H4 (cell line): ENCODE data around the gene PRCD. TPM values are rescaled to one million over a fixed set of nuclear protein-coding genes. Genes with fewer than 3 reads are reported as not detected.

Experiments
- DNase-seq: peaks from one replicate; pipeline ENCODE4 v3.0.0-alpha.2; 2015; ENCODE audit warnings: low spot score
- total RNA-seq: library from RNA; depleted of rRNA; stranded (reverse); fragments of >200 nt; shearing (Covaris generic); gene quantifications from 2 replicates; pipeline ENCODE4 v1.2.3, GENCODE V29; 2014

PRCD gene
- total RNA-seq, 1 experiment from 2014 or later = not detected

DNA sequence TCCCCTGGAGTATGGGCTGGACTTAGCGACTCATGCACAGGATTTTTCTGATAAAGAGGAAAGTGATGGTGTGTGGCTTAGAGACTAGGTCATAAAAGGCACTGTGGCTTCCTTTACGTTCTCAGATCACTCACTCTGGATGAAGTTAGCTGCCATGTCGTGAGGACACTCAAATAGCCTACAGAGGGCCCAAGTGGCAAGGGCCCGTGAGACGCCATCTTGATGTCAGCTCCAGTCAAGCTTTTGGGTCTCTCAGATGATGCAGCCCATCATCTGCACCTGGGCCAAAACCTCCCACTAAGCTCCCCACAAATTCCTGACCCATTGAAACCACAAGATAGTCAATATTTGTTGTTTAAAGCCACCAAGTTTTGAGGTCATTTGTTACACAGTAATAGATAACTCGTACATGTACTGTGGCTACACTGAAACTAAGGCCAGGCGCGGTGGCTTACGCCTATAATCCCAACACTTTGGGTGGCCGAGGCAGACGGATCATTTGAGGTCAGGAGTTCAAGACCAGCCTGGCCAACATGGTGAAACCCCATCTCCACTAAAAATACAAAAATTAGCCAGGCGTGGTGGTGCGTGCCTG, 31.1 kb downstream of the PRCD start:
- DNase-seq = no peak

DNA sequence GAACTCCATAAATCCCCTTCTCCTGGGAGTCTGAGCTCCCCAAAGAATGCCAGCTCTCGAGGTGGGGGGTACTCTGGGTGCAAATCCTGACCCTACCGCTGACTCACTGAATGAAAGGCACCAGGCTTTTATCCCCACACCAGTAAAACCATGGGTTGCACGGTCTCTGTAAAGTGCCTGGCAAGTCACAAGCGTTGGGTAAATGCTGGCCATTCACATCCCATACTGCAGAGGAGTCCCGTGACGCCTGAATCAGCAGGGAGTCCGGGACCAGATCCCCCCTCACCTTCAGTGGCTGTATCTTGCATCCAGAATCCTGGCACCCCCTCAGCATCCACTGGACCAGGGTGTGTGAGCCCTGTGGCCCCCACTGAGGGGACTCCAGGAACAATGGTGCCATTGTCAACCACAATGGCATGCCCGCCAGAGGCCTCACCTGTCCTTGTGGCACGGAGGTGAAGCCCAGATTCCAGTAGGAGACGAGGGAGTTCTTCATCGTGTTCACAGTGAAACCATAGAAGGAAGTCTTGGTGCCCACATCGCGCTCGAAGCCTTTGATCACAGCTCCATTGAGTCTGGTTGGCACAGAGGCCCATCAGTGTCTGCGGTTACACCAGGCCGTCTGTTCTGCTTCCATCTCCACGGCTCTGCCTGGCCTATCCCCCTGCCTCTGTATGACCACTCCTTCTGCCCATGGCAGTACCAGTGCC, 32.5 kb downstream of the PRCD start:
- DNase-seq = no peak

DNA sequence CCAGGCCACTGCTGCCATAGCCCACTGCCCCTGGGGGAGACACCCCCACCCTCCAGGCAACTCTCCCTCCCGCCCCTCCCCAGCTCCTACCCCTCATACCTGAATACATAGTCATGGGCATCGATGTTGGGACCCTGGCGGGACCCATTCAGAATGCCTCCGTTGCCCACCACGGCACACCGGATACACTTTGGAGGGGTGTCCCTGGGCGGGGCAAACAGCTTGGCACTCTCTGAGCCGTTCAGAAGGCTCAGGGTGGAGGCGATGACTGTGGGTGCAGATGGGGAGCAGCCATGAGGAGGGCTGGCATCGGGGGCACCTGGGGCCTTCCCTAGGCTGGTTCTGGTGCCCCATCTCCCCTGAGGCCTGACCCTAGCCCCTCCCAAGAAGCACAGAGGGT, 33.3 kb downstream of the PRCD start:
- DNase-seq = no peak

DNA sequence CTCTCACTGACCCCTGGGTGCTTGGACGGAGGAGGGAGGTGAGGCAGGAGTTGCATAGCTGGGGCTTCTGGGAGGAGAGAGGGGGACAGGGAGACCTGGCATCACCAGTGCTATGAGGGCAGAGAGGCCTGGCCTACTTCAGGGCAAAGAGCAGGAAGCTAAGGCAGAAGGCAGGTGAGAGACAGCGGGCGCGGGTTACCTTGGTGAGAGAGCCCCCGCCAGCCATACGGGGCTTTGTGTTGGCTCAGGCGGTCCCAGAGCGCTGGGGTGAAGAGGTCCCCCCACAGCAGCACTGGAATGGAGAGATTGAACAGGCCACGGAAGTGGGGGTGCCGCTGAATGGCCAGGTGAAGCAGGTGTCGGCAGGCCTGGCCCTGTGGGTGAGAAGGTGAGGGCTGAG, 34.3 kb downstream of the PRCD start:
- no peak for DNase-seq

DNA sequence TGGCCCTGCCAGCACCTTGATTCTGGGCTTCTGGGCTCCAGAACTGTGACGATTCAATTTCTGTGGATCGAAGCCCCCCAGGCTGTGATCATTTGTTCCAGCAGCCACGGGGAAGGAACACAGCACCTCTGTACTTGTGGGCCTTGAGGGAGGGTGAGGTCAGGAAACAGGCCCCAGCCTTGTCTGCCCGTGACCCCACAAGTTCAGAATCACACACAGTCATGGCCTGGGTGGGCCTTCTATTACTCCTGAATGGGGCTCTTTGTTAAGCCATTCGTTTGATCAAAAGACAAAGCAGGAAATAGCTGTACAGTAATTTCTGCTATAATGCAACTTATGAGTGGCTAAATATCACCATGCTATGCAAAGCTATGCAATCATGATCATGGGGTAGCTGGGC, 35.7 kb downstream of the PRCD start:
- DNase-seq = no peak

DNA sequence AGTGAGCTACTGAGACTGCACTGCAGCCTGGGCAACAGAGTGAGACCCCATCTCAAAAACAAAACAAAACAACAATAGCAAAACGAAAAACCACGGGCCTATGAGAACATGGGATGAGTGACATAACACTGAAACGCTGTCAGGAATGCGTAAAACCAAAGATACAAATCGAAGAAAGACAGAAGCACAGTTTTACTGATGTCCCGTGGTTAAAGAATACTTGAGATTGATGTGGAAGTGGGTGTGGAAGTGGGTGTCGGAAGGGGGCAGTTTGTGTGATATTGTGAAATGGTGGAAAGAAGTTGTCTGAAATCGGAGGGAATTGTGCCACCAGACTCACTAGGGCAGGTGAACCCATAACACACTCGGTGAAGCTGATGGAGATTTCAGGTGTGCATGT, 36.3 kb downstream of the PRCD start:
- no peak for DNase-seq

DNA sequence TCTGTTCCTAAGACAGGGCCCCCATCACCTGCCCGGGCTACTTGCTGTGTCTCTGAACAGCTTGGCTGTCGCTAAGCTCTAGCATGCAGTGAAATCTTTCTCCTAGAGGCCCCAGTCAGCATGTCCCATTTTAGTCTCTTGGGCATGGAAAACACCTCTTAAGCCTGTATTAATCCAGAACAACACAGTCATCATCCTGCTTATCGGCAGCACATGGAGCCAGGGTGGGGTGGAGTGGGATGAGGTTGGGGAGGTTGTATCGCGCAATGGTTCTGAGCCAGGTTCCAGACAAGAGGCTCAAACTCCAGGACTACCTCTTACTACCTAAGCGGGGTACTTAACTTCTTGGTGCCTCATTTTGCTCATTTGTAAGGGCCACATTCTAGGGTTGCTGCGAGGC, 38.0 kb downstream of the PRCD start:
- DNase-seq = no peak

DNA sequence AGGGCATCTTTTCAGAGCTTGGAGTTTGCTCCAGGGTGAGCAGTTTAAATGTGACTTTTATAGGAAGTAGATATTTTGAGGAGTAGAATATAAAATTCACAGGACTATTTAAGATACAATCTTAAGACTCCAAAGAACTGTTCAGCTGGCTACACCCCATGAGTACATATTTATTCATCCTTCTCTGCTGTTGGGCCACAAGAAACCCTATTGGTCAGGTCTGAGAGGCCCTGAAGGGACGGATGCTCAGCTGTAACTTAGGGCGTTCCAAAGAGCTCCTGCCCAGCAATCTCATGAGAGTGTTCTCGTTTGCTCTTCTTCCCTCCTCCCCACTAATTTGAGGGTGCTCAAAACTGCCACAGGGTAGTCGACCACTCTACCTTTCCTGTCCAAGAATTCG, 38.5 kb downstream of the PRCD start:
- no peak for DNase-seq

DNA sequence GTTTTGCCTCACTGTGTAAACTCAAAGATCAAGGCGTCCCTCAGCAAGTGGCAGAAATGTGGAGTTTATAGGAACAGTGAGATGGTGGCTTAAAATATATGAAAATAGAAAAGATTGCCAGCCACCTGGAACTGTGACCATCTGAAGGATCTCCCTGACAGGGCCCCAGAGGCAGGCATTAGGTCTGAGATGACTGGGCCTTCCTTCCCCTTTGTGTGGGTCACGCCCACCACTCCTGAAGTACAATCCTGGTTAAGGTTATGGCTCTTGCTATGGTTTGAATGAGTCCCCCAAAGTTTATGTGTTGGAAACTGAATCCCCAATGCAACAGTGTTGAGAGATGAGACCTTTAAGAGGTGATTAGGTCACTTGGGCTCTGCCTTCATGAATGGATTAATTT, 39.4 kb downstream of the PRCD start:
- DNase-seq = no peak

DNA sequence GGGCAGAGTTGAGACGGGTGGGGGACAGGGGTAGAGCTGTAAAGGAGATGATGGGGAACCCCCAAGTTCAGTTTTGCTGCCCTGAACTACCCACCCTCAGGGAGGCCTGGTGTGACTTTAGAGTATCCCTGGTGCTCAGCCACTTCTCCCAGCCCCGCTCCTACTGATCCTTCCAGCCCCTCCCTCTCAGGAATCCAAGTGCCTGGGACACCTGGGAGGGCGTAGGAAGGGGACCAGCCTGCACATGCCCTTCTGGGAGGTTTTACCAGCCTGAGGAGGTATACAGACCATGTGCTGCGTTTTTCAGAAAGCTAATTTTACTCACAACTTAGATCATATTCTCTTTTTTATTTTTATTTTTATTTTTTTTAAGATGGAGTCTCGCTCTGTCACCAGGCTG, 41.7 kb downstream of the PRCD start:
- DNase-seq = no peak

DNA sequence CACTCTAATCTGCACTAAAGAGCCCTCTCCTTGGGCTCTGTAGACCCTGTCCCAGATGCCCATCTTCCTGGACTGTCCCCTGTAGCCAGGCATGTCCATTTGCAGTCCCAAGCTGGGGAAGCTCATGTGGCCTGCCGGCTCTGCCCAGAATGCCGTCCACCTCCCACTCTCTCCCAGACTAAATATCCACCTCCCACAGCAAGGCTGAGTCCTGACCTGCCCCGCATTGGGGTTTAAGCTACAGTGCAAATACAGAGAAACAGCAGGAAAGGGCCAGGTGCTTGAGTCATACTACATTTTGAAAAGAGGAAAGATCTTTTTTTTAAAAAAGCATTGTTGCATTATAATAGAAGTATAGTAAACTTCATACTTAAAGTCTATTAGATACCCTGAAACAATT, 42.8 kb downstream of the PRCD start:
- no peak for DNase-seq

DNA sequence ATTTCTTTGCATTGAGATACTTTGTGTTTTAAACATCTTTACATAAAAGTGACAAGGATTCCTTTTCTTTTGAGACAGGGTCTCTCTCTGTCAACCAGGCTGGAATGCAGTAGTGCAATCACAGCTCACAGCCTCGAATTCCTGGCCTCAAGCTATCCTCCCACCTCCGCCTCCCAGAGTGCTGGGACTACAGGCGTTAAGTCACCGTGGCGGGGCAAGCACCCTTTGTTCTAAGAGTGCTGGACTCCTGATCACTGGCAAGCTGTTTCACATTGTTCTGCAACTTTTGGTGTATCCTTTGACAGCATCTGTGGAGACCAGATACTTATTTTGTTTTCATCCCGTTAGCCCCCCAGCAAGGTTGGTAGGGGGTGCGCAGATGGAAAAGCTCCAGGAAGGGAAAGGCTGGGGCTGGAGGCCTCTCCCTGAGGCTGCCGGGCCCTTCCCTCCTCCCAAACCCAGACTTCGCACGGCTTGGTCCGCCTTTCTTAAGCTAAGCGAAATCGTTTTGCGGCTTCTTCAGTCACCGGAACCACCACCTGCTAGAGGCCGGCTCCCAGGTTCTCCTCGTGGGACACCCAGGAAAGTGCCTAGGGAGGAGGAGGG, 44.7 kb downstream of the PRCD start:
- no peak for DNase-seq

DNA sequence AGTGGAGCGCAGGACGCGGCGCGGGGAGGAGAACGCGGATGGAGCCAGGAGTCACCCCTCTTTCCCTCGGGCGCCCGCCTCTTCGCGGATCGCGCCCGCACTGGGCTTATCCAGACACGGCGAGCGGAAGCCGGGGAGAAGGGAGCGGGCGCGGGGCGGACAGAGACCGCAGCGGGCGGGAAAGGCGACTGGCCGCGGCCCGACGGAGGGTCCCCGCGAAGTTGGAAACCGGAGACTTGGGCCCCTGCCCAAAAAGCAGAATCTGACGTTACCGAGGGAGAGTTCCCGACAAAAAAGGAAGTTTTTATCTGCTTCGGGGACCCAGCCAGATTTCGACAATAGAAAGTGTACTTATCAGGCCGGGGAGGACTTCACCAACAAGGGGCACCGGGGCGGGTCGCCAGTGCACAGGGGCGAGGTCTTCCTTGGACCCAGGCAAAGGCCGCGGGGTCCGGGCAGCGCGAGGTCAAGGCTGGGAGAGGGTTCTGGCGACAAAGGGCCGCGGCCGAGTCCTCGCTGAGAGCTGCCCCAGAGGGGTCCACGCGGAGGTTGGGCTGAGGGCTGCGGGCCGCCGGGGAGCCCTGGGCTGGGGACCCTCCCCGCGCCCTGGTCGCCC, 45.3 kb downstream of the PRCD start:
- no peak for DNase-seq

DNA sequence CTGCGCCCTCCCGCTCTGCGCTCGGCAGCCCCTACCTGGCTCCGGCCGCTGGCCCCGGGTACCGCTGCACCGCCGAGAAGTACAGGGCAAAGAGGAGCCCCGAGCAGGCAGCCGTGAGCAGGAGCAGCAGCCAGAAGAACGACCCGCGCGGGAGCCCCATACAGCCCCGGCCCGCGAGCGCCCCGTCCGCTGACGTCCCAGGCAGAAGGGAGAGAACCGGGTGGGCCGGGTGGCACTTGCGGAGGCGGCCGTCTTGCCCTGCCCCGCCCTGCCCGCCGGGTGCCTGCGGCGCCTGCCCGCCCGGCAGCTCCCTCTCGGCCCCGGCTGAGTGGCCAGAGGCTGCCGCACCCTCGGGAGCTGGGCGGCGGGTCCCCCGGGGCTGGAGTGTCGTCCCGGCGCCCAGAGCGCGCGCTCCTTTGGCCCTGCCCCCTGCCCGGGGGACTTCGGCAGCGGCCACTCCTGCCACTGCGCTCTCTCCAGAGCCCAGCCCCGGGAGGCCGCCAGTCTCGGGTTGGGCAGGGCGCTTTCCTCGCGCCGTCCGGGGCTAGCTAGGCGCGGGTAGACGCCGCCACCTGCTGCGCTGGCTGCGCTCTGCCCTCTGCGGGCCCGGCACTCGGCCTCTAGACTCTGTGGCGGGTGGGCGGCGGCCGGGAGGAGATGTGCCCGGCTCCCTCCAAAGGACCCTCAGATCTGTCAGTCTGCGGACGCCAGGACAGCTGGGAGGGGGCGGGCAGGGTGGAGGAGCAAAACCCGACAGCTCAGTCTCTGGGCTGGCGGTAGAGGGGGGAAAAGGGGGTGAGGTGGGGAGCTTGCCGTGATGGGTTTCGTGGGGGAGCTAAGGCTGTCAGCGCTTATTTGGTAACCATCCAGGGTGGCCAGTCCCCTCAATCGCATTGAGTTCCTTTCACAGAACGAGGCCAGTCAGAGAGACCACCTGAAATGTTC, 46.1 kb downstream of the PRCD start, which contains the start of gene ST6GALNAC2:
ST6GALNAC2 (minus strand) TSS at position 212 of the 945 bp plus-strand sequence; CDS start at position 160, 52 bp downstream.
- no peak for DNase-seq

DNA sequence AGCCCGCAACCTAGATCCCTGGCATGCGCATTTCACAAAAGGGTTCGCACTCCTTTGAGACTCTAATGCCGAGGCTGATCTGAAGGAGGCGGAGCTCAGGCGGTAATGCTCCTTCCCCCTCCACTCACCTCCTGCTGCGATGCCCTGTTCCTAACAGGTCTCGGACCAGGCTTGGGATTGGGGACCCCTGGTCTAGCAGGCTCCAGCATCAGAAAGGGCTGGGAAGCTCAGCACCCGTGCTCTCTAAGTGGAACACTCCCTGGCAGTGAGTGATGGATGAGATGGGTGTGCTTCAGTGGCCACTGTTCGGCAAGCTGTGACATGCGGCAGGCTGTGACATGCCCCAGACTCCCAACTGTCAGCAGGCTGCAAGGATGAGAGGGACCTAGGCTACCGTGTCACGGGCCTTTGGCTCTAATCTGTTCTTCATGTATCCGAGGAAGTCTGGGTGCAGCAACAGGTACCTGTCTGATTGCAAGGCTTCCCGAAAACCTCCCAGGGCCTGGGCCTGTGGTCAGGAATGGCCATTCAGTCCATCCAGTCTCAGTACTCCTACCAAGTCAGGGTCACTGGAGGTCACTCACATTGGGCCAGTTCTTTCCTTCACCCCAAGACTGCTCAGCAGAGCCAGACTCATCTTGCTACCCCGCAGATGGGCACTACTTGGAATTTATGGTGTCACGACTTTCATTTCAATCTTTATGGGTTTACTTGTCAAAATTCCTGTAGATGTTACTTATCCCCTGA, 47.1 kb downstream of the PRCD start:
- no peak for DNase-seq

DNA sequence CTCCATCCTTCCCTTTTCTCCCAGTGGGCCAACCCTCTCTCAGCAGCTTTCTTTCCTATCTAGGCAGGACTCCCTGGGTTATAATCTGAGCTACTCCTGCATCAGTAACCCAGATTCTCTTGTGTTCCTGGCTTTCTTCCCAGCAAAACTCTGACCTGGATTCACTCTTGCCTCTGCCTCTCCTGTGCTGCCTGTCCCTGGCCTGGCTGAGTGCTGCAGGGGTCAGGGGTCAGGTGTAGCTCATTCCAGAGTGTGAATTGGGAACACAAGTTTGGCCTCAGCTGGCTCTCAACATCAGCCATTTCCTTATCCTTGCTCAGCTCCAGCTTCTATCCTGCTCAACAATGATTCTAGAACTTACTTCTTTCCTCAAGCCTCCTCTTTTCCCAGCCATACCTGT, 48.3 kb downstream of the PRCD start:
- no peak for DNase-seq

DNA sequence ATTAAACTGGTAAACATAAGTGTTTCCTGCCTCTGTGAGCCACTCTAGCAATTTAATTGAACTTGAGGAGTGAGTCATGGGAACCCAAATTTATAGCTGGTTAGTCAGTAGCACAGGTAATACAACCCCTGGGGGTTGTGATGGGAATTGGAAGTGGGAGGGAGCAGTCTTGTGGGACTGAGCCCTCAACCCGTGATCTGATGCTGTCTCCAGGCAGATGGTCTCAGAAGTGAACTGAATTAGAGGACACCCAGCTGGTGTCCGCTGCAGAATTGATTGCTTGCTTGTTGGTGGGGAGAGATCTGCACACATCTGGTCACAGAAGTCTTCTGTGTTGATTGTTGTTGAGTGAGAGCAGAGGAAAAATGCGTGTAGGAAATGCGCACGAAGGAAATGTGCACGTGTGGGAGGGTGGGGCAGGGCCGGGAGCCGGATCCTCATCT, 53.6 kb downstream of the PRCD start:
- no peak for DNase-seq

DNA sequence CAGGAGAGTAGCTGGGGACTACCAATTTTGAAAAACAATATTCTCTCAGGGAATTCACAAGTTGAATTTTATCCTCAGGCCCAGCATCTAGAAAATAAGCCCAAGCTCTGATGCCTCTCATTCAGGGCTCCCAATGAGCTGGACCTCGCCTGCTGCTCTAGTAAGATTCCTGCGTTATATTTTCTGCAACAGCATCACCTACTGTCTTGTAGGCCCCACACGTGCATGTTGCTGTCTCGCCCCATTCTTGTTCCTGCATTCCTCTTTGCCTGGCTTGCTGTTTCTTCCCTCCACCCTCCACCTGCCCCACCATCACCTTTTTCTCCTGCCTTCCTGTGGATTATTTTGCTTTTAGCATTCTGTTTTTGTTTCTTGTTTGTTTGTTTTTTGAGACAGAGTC, 54.1 kb downstream of the PRCD start:
- no peak for DNase-seq

DNA sequence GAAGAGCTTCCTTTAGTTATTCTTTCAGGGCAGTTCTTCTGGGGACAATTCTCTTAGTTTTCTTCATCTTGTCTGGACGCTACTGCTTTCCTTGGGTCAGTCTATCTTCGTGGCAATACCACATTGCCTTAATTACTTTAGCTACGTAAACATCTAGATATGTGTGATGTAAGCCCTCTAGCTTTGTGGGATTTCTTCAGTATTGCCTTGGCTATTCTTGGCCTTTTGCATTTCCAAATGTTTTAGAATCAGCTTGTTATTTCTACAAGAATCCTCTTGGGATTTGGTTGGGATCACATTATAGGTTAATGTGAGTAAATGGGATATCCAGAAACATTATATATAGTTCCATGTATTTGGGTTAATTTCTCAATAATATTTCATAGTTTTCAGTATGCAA, 54.8 kb downstream of the PRCD start:
- DNase-seq = no peak
